HG02610 (cell line): ENCODE data around the gene RPL36AL.

Experiments
- ATAC-seq: cut with Tn5 transposase; IDR thresholded peaks from one replicate; pipeline ENCODE4 v1.9.1; 2021; ENCODE audit warnings: mild to moderate bottlenecking, moderate library complexity; ENCODE audit not compliant: unreplicated experiment

RPL36AL gene

GRCh38 chr14:49582113-49582977 lies 38.1 kb downstream of the RPL36AL start:
- no peak for ATAC-seq

- no peak for ATAC-seq
Measured at GRCh38 chr14:49581209-49582112, 39.0 kb downstream of the RPL36AL start.

GRCh38 chr14:49579841-49580240 lies 40.6 kb downstream of the RPL36AL start:
- no peak for ATAC-seq

GRCh38 chr14:49578141-49578540 lies 42.3 kb downstream of the RPL36AL start:
- no peak for ATAC-seq

GRCh38 chr14:49574038-49574437 lies 46.4 kb downstream of the RPL36AL start:
- no peak for ATAC-seq

GRCh38 chr14:49569281-49569680 lies 51.1 kb downstream of the RPL36AL start:
- ATAC-seq, result no peak
